HepG2 (cell line): Measurements from ENCODE around the gene PIK3IP1. TPM values are rescaled to one million over a fixed set of nuclear protein-coding genes. Genes with fewer than 3 reads are reported as not detected.

Experiments used
- ATAC-seq: fragments of 200-7000 bp; cut with Tn5 transposase; 3 replicates; pipeline ENCODE4 v1.9.1; 2020; ENCODE audit warnings: mild to moderate bottlenecking, moderate library complexity
- BruUV-seq: library from RNA; stranded (reverse); fragments of 400-500 nt; replicated peaks from 2 replicates; lab custom pipeline; 2021; lab: Mats Ljungman, UMichigan
- CTCF ChIA-PET: fragments of 300-600 bp; formaldehyde crosslinking; extraction: SDS; loops from one replicate; lab custom pipeline; 2021; ENCODE audit warnings: low total read pairs, inconsistent platforms, low intra/inter-chr PET ratio; lab: Yijun Ruan, JAX
- POLR2A ChIA-PET: fragments of 350-600 bp; sonication (Branson Sonifier 250); formaldehyde crosslinking; loops from one replicate; lab custom pipeline; 2020; ENCODE audit warnings: antibody characterized with exemption, inconsistent platforms; lab: Yijun Ruan, JAX
- DNase-seq: peaks from one replicate; pipeline ENCODE4 v3.0.0-alpha.2; 2015; ENCODE audit warnings: low spot score
- FAIRE-seq: peaks from 3 replicates; lab custom pipeline; 2011; peaks lifted over from hg19 to GRCh38; lab: Jason Lieb, UNC
- H2AFZ ChIP-seq: one replicate; pipeline ENCODE4 v1.6.1; 2011; ENCODE audit warnings: low read length, inconsistent platforms
- H3K27ac ChIP-seq: fragments of 300-600 bp; 3 replicates; pipeline ENCODE4 v1.8.0; 2011; ENCODE audit warnings: mixed run types, mild to moderate bottlenecking, mixed read lengths, low read length, inconsistent platforms; ENCODE audit not compliant: insufficient read depth; ENCODE audit errors: extremely low read length
- H3K27me3 ChIP-seq, 2 experiments: fragments of 200-600 bp in 1 of 2; 2 replicates in 1 of 2; 3 replicates in 1 of 2; pipeline versions ENCODE4 v1.6.0 to v1.8.0; 2011; ENCODE audit warnings: low read length in 2 of 2, mild to moderate bottlenecking in 2 of 2, moderate library complexity in 2 of 2, inconsistent platforms in 1 of 2; ENCODE audit not compliant: insufficient read depth in 2 of 2, control insufficient read depth in 1 of 2
- H3K36me3 ChIP-seq, 2 experiments: fragments of 200-600 bp in 1 of 2; replicated peaks in 1 of 2; 2 replicates in 1 of 2; 3 replicates in 1 of 2; pipeline versions ENCODE4 v1.5.1 to v1.8.0; 2011; ENCODE audit warnings: low read length in 2 of 2, inconsistent platforms in 1 of 2; ENCODE audit not compliant: insufficient read depth in 2 of 2, control insufficient read depth in 1 of 2
- H3K4me1 ChIP-seq: 2 replicates; pipeline ENCODE4 v1.5.1; 2012; ENCODE audit warnings: low read length, inconsistent platforms; ENCODE audit not compliant: insufficient read depth
- H3K4me2 ChIP-seq: 2 replicates; pipeline ENCODE4 v1.6.0; 2011; ENCODE audit warnings: low read depth, low read length, inconsistent platforms
- H3K4me3 ChIP-seq, 3 experiments: fragments of 200-600 bp in 1 of 3; sonication (generic), shearing (Covaris generic) in 1 of 3; replicated peaks in 1 of 3; 2 replicates each; pipeline ENCODE4 v1.5.1; 2011 to 2016; ENCODE audit warnings: low read length in 3 of 3, inconsistent platforms in 2 of 3, low read depth in 2 of 3, mild to moderate bottlenecking in 2 of 3, control low read depth in 1 of 3, mixed read lengths in 1 of 3; ENCODE audit not compliant: insufficient read depth in 1 of 3
- H3K79me2 ChIP-seq: one replicate; pipeline ENCODE4 v1.6.1; 2011; ENCODE audit warnings: low read length, inconsistent platforms; ENCODE audit not compliant: insufficient read depth
- H3K9ac ChIP-seq: 2 replicates; pipeline ENCODE4 v1.6.0; 2011; ENCODE audit warnings: mild to moderate bottlenecking, low read depth, low read length, inconsistent platforms; ENCODE audit not compliant: insufficient read depth
- H3K9me3 ChIP-seq: 2 replicates; pipeline ENCODE4 v1.5.1; 2012; ENCODE audit warnings: mild to moderate bottlenecking, low read length
- H4K20me1 ChIP-seq: 2 replicates; pipeline ENCODE4 v1.6.0; 2011; ENCODE audit warnings: inconsistent platforms, mild to moderate bottlenecking, low read length, moderate library complexity; ENCODE audit not compliant: insufficient read depth
- EEA1 ChIP-seq: sonication (generic); formaldehyde crosslinking; IDR thresholded peaks from 2 replicates; pipeline ENCODE4 v1.5.1; 2020; ENCODE audit warnings: mild to moderate bottlenecking, missing genetic modification reagents, borderline replicate concordance
- GABPB1 ChIP-seq: IDR thresholded peaks from 2 replicates; pipeline ENCODE4 v1.6.1; 2016; ENCODE audit warnings: mild to moderate bottlenecking, missing genetic modification reagents, moderate library complexity, missing compliant biosample characterization
- HNF1B ChIP-seq: sonication (generic); formaldehyde crosslinking; IDR thresholded peaks from 2 replicates; pipeline ENCODE4 v1.5.1; 2020; ENCODE audit warnings: mild to moderate bottlenecking, moderate library complexity, missing genetic modification reagents
- HOXA7 ChIP-seq: sonication (generic); formaldehyde crosslinking; IDR thresholded peaks from 2 replicates; pipeline ENCODE4 v1.8.1; 2022; ENCODE audit warnings: mild to moderate bottlenecking, missing genetic modification reagents, moderate library complexity
- MIER2 ChIP-seq: IDR thresholded peaks from 2 replicates; pipeline ENCODE4 v1.6.1; 2016; ENCODE audit warnings: missing biosample characterization, missing genetic modification reagents
- MTERF4 ChIP-seq: sonication (generic); formaldehyde crosslinking; IDR thresholded peaks from 2 replicates; pipeline ENCODE4 v1.8.0; 2023; ENCODE audit warnings: mild to moderate bottlenecking, missing genetic modification reagents
- POLR2AphosphoS2 ChIP-seq: IDR thresholded peaks from 2 replicates; pipeline ENCODE4 v1.6.1; 2011; ENCODE audit warnings: low read depth, low read length, improper control_type of control experiment
- RFXANK ChIP-seq: IDR thresholded peaks from 2 replicates; pipeline ENCODE4 v1.6.1; 2016
- SRF ChIP-seq: IDR thresholded peaks from 2 replicates; pipeline ENCODE4 v1.6.1; 2011; ENCODE audit warnings: mild to moderate bottlenecking, low read depth, low read length, moderate library complexity
- ZBTB14 ChIP-seq: sonication (generic); formaldehyde crosslinking; IDR thresholded peaks from 2 replicates; pipeline ENCODE4 v1.4.0; 2020; ENCODE audit warnings: missing genetic modification reagents
- ZNF101 ChIP-seq: sonication (generic); formaldehyde crosslinking; IDR thresholded peaks from 2 replicates; pipeline ENCODE4 v1.4.0; 2020; ENCODE audit warnings: mild to moderate bottlenecking, low read depth, missing genetic modification reagents, borderline replicate concordance
- ZNF142 ChIP-seq: sonication (generic); formaldehyde crosslinking; IDR thresholded peaks from 2 replicates; pipeline ENCODE4 v1.4.0; 2020; ENCODE audit warnings: missing genetic modification reagents
- ZNF607 ChIP-seq: sonication (generic); formaldehyde crosslinking; IDR thresholded peaks from 2 replicates; pipeline ENCODE4 v1.5.1; 2020; ENCODE audit warnings: missing genetic modification reagents, mild to moderate bottlenecking, borderline replicate concordance
- ZNF841 ChIP-seq: sonication (generic); formaldehyde crosslinking; IDR thresholded peaks from 2 replicates; pipeline ENCODE4 v1.8.1; 2023; ENCODE audit warnings: missing genetic modification reagents, borderline replicate concordance
- WGBS: methylation state at CpG from one replicate; pipeline ENCODE4 v1.1.6; 2017; ENCODE audit warnings: low lambda C conversion rate; 5-methylcytosine and 5-hydroxymethylcytosine counted together
- in situ Hi-C: cut with HindIII; loops from 2 replicates; pipeline ENCODE4 v1.10.0; 2017; ENCODE audit warnings: low pct_unique_long_range_greater_than_20kb; ENCODE audit not compliant: extremely low pct_ligation_motif_present
- intact Hi-C: fragments of 100-400 bp; cut with micrococcal nuclease; formaldehyde crosslinking; loops from one replicate; pipeline ENCODE4 v1.10.0; 2022; ENCODE audit not compliant: unreplicated experiment
- polyA plus RNA-seq, 8 experiments: library from polyadenylated mRNA; depleted of rRNA in 3 of 8; stranded (reverse) in 7 of 8; unstranded in 1 of 8; fragments of >200 nt; fragmentation: Illumina TruSeq in 4 of 8; extraction: Trizol in 4 of 8; gene quantifications; 2 replicates each; pipeline versions ENCODE4 v1.2.1 to v1.2.3, GENCODE V29; 2011 to 2016; ENCODE audit warnings: low read depth in 4 of 8, missing spikeins in 1 of 8, mixed read lengths in 1 of 8; ENCODE audit not compliant: insufficient read depth in 1 of 8
- total RNA-seq, 5 experiments: library from RNA; depleted of rRNA; stranded (reverse); fragments of >200 nt; fragmentation: Illumina TruSeq; extraction: Trizol; gene quantifications; 2 replicates each; pipeline ENCODE4 v1.2.3, GENCODE V29; 2016; ENCODE audit warnings: low read depth in 1 of 5

The PIK3IP1 gene
- total and polyA plus RNA-seq, 2 of the 13 experiments (the other 11 are each of a cell fraction or from before 2014, with no cell fraction given) = 1.3 to 2.5 TPM

- Histone ChIP-seq H4K20me1 (peaks cover 36% of the 10 kb centered on the region; the same call in 1 of the 2 replicates), H3K27ac (no peak overlapping the region), H3K4me1 (peaks cover 36% of the 10 kb centered on the region), H2AFZ (no peak overlapping the region), H3K9ac (no peak overlapping the region), H3K36me3 (peaks cover 10 to 56% of the 10 kb centered on the region in 2 experiments), H3K27me3 (no peaks in the 10 kb centered on the region), H3K4me3 (no peak overlapping the region), H3K9me3 (no peaks in the 10 kb centered on the region), H3K4me2 (no peak overlapping the region), H3K79me2 (peaks cover 48% of the 10 kb centered on the region)
- intact Hi-C loops (no loop called here), in situ Hi-C loops (no loop called here)
- POLR2A ChIA-PET = no interaction called here
- no TSS peak for BruUV-seq
- no peak; the same call in 2 of the 3 replicates for ATAC-seq
- WGBS = 10% methylated on average over 1 of the region's 1 CpG
- peak; percentile 4 for FAIRE-seq
- peak; percentile 19 for DNase-seq
- CTCF ChIA-PET = no interaction called here
- TF ChIP-seq EEA1 (CRISPR knock-in tag) = no peak
- TF ChIP-seq MIER2 (CRISPR knock-in tag) = no peak
- no peak for TF ChIP-seq MTERF4
- no peak for TF ChIP-seq ZNF101
- TF ChIP-seq GABPB1 (CRISPR knock-in tag) = no peak
- TF ChIP-seq ZNF142 (CRISPR knock-in tag) = no peak
- TF ChIP-seq HNF1B (CRISPR knock-in tag) = no peak
- no peak for TF ChIP-seq SRF
- TF ChIP-seq RFXANK (CRISPR knock-in tag) = no peak
- TF ChIP-seq POLR2AphosphoS2 = no peak
- no peak for TF ChIP-seq HOXA7 (CRISPR knock-in tag)
- TF ChIP-seq ZNF841 (CRISPR knock-in tag) = no peak
- no peak for TF ChIP-seq ZBTB14 (CRISPR knock-in tag)
- no peak for TF ChIP-seq ZNF607
Observed at GRCh38 chr22:31241200-31241599, 51.1 kb downstream of the PIK3IP1 start.
